ENCODE results near the gene SERPINB3.

- TF ChIP-seq POLR2A (IDR thresholded peaks at IDR 0.05; ENCODE audit: low read length) (no peak), USF2 (IDR thresholded peaks at IDR 0.05) (no peak), MAFK (IDR thresholded peaks at IDR 0.05; ENCODE audit: partially characterized antibody) (no peak), EP300 (IDR thresholded peaks at IDR 0.05) (no peak), JUNB (IDR thresholded peaks at IDR 0.05) (no peak), CTCF (IDR thresholded peaks at IDR 0.05) (no peak), RCOR1 (IDR thresholded peaks at IDR 0.05; ENCODE audit: low read depth, low read length) (no peak), RFX5 (IDR thresholded peaks at IDR 0.05) (no peak)
- TF ChIP-seq, protein P1, sequence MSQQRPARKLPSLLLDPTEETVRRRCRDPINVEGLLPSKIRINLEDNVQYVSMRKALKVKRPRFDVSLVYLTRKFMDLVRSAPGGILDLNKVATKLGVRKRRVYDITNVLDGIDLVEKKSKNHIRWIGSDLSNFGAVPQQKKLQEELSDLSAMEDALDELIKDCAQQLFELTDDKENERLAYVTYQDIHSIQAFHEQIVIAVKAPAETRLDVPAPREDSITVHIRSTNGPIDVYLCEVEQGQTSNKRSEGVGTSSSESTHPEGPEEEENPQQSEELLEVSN (IDR thresholded peaks at IDR 0.05; ENCODE audit: borderline replicate concordance, low read depth), result no peak
- TF ChIP-seq, protein P2, sequence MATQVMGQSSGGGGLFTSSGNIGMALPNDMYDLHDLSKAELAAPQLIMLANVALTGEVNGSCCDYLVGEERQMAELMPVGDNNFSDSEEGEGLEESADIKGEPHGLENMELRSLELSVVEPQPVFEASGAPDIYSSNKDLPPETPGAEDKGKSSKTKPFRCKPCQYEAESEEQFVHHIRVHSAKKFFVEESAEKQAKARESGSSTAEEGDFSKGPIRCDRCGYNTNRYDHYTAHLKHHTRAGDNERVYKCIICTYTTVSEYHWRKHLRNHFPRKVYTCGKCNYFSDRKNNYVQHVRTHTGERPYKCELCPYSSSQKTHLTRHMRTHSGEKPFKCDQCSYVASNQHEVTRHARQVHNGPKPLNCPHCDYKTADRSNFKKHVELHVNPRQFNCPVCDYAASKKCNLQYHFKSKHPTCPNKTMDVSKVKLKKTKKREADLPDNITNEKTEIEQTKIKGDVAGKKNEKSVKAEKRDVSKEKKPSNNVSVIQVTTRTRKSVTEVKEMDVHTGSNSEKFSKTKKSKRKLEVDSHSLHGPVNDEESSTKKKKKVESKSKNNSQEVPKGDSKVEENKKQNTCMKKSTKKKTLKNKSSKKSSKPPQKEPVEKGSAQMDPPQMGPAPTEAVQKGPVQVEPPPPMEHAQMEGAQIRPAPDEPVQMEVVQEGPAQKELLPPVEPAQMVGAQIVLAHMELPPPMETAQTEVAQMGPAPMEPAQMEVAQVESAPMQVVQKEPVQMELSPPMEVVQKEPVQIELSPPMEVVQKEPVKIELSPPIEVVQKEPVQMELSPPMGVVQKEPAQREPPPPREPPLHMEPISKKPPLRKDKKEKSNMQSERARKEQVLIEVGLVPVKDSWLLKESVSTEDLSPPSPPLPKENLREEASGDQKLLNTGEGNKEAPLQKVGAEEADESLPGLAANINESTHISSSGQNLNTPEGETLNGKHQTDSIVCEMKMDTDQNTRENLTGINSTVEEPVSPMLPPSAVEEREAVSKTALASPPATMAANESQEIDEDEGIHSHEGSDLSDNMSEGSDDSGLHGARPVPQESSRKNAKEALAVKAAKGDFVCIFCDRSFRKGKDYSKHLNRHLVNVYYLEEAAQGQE (IDR thresholded peaks at IDR 0.05), result no peak
Measured at GRCh38 chr18:63702660-63703059, 41.0 kb upstream of the SERPINB3 start, which contains the start of gene SERPINB11.

Measured in A549 (cell line).